Daoy (cell line): ENCODE data around the gene SENP5. TPM values are rescaled to one million over a fixed set of nuclear protein-coding genes. Genes with fewer than 3 reads are reported as not detected.
A peak's percentile ranks its signal among the peaks of the same experiment; 100 is the strongest.
"Not testable (repeated sequence)": the region's sequence is repeated elsewhere in the genome, so short reads cannot be mapped to it uniquely, and the experiment has no call there.

Source experiments
- DNase-seq: peaks from one replicate; pipeline ENCODE4 v3.0.0-alpha.2; 2015; ENCODE audit warnings: low read depth
- total RNA-seq: library from RNA; depleted of rRNA; stranded (reverse); fragments of >200 nt; shearing (Covaris generic); gene quantifications from 2 replicates; pipeline ENCODE4 v1.2.3, GENCODE V29; 2014; rRNA removed

The SENP5 gene, protein sequence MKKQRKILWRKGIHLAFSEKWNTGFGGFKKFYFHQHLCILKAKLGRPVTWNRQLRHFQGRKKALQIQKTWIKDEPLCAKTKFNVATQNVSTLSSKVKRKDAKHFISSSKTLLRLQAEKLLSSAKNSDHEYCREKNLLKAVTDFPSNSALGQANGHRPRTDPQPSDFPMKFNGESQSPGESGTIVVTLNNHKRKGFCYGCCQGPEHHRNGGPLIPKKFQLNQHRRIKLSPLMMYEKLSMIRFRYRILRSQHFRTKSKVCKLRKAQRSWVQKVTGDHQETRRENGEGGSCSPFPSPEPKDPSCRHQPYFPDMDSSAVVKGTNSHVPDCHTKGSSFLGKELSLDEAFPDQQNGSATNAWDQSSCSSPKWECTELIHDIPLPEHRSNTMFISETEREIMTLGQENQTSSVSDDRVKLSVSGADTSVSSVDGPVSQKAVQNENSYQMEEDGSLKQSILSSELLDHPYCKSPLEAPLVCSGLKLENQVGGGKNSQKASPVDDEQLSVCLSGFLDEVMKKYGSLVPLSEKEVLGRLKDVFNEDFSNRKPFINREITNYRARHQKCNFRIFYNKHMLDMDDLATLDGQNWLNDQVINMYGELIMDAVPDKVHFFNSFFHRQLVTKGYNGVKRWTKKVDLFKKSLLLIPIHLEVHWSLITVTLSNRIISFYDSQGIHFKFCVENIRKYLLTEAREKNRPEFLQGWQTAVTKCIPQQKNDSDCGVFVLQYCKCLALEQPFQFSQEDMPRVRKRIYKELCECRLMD
- 44.9 and 69.4 TPM in 2 replicates for total RNA-seq

DNA sequence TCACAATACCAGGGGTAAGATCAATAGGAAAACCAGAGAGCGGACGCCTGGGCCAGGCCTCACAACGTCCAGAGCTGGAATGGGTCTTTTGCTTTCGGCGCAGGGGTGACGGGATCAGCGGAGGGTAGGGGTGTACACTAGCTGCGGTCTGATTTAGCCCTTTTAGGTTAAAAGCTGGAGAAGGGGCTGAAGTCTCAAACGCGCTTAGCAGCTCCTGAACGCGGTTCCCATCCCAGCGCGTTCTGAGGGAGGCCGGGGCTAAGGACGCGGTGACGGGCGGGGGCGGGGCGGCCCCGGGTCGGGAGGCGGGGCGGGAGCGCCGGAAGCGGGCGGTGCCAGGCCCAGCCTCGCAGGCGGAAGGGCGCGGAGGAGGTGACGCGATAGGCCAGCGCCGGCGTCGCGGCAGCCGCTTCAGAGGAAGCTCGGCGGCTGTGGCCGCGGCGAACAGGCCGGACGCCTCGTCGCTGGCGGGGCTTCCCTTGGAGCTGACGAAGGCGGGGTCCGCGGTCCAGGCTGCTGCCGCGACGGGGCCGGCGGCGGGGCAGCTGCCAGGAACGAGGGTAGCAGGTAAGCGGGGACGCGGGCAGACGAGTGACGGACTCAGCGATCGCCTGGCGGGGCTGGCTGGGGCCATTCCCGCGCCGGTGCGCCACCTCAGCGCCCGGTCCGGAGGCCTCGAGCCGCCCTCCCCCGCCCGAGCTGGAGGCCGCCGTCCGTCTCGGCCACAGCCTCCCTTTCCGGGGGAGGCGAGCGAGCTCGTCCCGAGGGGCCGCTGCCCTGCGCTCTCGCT is at the start of gene SENP5:
TSS of gene SENP5 (plus strand) at position 414 of the 790 bp plus-strand sequence. CDS start 17,262 bp downstream, outside the sequence.
- DNase-seq = peak; percentile 97

GRCh38 chr3:196821806-196822355 is 45.8 kb upstream of the SENP5 start:
- no peak for DNase-seq

GRCh38 chr3:196829651-196830050 is 38.1 kb upstream of the SENP5 start:
- DNase-seq = not testable (repeated sequence)

DNA sequence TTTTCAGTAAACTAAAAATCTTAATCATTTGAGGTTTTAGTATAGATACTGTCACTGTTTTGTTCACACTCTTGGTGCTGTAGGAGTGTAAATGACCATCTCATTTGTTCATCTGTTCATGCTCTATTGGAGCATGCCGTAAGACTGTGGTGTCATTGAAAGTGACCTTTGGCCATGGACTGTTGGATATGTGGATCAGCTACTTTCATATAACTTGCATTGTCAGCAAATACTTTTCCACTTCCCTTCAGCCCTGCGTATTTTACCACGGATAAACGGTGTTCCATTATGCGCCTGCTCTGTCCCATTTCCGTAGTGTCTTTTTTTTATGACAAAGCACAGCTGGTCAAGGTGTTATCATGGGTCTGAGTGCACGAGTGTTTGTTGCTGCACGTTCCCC is 32.6 kb upstream of the SENP5 start:
- no peak for DNase-seq

- DNase-seq = not testable (repeated sequence)
These were observed 31.1 kb upstream of the SENP5 start for GRCh38 chr3:196836626-196837025.

DNA sequence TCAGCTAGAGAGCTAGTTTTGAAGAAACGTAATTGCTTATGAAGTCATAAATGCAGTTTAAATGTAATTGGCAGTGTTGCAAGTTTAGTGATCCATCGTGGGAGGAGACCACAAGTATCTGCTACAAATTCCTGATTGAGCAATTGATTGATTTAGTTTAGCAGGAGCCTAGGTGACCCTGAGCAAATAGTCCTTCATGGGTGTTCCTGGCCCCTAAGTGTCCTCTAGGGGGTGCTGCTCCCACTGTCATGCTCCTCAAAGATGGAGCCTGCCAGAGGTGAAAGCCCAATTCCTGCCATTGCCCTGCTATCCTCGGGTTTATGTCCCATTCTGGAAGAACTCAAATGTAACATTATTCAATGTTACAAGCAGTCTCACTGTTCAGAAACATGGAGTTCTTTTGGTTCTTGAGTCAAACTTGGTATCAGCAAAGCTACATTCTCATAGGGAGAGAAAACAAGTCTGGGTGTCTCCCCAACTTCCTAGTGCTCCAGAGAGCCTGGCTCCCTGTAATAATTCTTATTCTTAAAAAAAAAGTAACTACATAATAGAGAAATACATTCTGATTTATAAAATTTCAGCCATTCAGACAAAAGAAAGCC is 29.8 kb upstream of the SENP5 start:
- peak; percentile 71 for DNase-seq

- not testable (repeated sequence) for DNase-seq
These were observed 28.4 kb upstream of the SENP5 start for GRCh38 chr3:196839351-196839750.

GRCh38 chr3:196842567-196843434 is 24.9 kb upstream of the SENP5 start:
- DNase-seq = no peak

DNA sequence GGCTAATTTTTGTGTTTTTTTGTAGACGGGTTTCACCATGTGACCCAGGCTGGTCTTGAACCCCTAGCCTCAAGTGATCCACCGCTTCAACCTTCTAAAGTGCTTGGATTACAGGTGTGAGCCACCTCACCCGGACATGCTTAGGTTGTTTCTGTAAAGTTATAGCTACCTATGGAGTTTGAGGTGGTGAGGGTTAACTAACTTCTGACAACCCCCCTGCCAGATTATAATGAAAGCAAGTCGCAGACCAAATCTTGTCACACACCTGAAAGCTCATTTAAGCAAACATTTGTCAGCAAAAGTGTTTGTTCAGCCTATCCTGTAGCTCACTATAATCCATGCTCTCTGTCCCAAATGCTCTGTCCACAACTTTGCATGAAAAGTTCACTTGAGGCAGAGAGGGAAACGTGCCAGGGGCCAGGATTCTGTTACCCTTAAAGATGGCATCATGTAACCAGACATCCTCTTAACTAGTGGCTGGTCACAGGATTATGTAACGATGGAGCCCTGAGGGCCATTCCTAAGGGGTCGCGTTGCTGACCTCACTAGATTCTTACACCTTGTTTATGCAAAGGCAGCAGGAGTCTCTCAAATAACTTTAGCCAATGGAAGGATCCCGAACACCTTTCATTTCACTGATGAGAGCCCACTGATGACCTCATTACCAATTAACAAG is 24.1 kb upstream of the SENP5 start:
- DNase-seq = no peak

DNA sequence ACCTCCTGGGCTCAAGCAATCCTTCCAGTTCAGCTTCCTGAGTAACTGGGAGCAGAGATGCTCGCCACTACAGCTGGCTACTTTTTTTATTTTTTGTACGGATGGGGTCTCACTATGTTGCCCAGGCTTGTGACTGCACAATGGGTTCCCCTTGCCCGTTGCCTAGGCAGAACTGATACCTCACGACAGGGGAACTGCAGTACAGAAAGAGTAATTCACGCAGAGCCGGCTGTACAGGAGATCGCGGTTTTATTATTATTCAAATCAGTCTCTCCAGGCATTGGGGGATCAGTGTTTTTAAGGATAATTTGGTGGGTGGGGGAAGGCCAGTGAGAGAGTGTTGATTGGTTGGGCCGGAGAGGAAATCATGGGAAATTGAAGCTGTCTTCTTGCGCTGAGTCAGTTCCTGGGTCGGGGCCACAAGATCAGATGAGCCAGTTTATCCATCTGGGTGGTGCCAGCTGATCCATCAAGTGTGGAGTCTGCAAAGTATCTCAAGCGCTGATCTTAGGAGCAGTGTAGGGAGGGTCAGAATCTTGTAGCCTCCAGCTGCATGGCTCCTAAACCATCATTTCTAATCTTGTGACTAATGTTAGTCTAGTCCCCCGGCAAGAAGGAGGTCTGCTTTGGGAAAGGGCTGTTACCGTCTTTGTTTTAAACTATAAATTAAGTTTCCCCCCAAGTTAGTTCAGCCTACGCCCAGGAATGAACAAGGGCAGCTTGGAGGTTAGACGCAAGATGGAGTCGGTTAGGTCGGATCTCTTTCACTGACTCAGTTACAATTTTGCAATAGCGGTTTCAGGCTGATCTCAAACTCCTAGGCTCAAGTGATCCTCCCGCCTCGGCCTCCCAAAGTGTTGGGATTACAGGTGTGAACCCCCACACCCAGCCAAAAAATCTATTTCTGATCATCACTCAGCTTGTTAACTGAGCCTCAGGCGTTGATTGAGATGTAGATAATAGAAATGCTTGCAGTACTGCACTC is 23.2 kb upstream of the SENP5 start:
- not testable (repeated sequence) for DNase-seq

- not testable (repeated sequence) for DNase-seq
These were observed 19.3 kb upstream of the SENP5 start for GRCh38 chr3:196848375-196848774.

- no peak for DNase-seq
These were observed 18.5 kb upstream of the SENP5 start for GRCh38 chr3:196849180-196849741.

GRCh38 chr3:196863000-196863399 is 4.7 kb upstream of the SENP5 start:
- not testable (repeated sequence) for DNase-seq

GRCh38 chr3:196867155-196867506 is 589 bp upstream of the SENP5 start:
- DNase-seq = no peak

DNA sequence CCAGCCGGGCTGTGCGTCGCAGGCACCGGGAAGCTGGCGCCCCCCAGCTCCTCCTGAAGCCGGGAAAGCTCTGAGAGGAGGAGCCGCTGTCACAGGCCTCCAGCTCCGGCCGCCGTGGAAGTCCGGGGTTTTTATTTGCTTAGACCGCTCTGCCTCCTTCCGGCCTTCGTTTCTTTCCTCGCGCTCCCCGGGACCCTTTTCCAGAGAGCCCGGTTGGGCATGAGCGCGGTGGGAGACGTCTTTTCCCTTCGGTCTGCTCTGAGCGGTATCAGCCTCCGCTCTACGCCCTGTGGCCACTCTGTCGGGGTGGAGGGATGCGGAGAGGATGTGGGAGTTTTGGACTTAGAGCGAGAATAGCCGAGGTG is 559 bp downstream of the SENP5 start:
- peak; percentile 25 for DNase-seq

DNA sequence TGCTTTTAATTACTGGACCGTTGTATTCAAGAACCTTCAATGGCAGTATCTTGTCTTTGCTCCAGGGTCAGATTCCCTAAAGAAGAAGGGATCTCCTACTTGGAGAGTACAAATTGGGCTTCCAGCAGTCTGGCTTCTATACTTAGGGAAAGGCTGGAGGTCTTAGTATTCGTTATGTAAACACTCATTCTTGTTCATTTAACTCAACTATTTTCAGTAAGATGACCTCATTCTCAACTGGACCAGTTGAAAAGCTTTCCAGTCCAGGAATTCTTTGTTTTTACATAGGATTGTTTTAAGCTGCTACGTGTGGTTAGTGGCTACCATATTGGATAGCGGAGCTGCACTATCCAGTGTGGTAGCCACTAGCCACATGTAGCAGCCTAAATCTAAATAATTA is 4.6 kb downstream of the SENP5 start:
- DNase-seq = no peak

DNA sequence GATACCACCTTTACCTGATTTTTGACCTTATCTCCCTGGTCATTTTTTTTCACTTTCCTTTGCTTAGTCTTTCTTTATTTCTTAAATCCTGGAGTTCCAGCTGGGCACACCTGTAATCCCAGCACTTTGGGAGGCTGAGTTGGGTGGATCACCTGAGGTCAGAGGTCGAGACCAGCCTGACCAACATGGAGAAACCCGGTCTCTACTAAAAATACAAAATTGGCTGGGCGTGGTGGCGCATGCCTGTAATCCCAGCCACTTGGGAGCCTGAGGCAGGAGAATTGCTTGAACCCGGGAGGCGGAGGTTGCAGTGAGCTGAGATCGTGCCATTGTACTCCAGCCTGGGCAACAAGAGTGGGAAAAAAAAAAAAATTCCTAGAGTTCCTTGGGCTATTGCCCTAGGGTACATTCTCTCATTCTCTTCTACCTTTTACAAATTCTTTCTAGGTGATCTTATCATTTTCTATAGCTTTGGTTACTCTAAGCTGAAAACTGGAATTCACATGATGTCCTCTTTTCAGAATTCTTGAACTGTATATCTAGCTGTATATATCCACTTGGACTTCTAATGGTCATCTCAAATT is 6.9 kb downstream of the SENP5 start:
- not testable (repeated sequence) for DNase-seq

GRCh38 chr3:196875258-196875657 is 7.5 kb downstream of the SENP5 start:
- DNase-seq = no peak
